KMS-11 (cell line): ENCODE data around the gene STX18.

Source experiments
- H2AFZ ChIP-seq: fragments of 200-600 bp; sonication (generic); 2 replicates; pipeline ENCODE4 v1.6.1; 2016; ENCODE audit warnings: antibody characterized with exemption, mixed run types, low read depth
- H3K27ac ChIP-seq: fragments of 200-600 bp; sonication (generic); 2 replicates; pipeline ENCODE4 v1.6.1; 2016; ENCODE audit warnings: mild to moderate bottlenecking, mixed run types
- H3K27me3 ChIP-seq: fragments of 200-600 bp; sonication (generic); 2 replicates; pipeline ENCODE4 v1.6.1; 2017; ENCODE audit warnings: mild to moderate bottlenecking, low read depth, mixed run types, moderate library complexity; ENCODE audit not compliant: insufficient read depth
- H3K36me3 ChIP-seq: fragments of 200-600 bp; sonication (generic); 2 replicates; pipeline ENCODE4 v1.6.1; 2017; ENCODE audit warnings: mild to moderate bottlenecking, mixed run types; ENCODE audit not compliant: insufficient read depth
- H3K4me1 ChIP-seq: fragments of 200-600 bp; sonication (generic); 2 replicates; pipeline ENCODE4 v1.6.1; 2016; ENCODE audit warnings: mild to moderate bottlenecking, low read depth, mixed run types; ENCODE audit not compliant: poor library complexity, severe bottlenecking
- H3K4me2 ChIP-seq: fragments of 200-600 bp; sonication (generic); 2 replicates; pipeline ENCODE4 v1.7.0; 2016; ENCODE audit warnings: mild to moderate bottlenecking, mixed run types
- H3K4me3 ChIP-seq: fragments of 200-600 bp; sonication (generic); IDR thresholded peaks from 2 replicates; pipeline ENCODE4 v1.6.1; 2017; ENCODE audit warnings: low read depth, low read length, mixed read lengths; ENCODE audit not compliant: insufficient read depth
- H3K79me2 ChIP-seq: fragments of 200-600 bp; sonication (generic); 2 replicates; pipeline ENCODE4 v1.6.1; 2016; ENCODE audit warnings: low read depth, mixed run types; ENCODE audit not compliant: insufficient read depth
- H3K9ac ChIP-seq: fragments of 200-600 bp; sonication (generic); 2 replicates; pipeline ENCODE4 v1.6.1; 2016; ENCODE audit warnings: mild to moderate bottlenecking, mixed run types
- H4K20me1 ChIP-seq: fragments of 200-600 bp; sonication (generic); 2 replicates; pipeline ENCODE4 v1.6.1; 2016; ENCODE audit warnings: mild to moderate bottlenecking, mixed run types; ENCODE audit not compliant: insufficient read depth
- TF ChIP-seq, protein P1 (sequence below): fragments of 200-600 bp; sonication (generic); conservative IDR thresholded peaks from 2 replicates; pipeline ENCODE4 v1.6.1; 2017; ENCODE audit warnings: low read depth, mild to moderate bottlenecking, antibody characterized with exemption, low read length, moderate library complexity, mixed read lengths

STX18 gene

DNA sequence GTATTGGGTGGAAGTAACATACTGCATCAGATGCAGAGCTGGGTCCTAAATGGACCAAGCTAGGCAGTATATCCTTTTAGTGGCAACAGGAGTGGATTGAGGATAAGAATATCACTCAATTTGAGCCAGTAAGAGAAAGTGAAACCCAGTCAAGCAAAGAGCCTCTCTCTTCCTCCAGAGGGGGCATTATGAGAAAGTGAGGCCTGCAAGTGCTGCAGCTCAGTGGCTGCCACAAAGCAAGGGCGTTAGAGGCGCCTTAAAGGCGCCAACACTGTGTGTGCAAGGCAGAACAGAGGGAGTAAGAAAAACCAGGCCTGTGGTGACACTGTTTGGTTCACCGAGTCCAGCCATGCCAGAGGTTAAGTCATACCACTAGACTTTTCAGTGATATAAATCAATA lies 17.5 kb downstream of the STX18 start:
- Histone ChIP-seq H3K27me3 (no peaks in the 10 kb centered on the region), H4K20me1 (no peaks in the 10 kb centered on the region), H2AFZ (no peak overlapping the region), H3K27ac (no peak overlapping the region), H3K36me3 (no peaks in the 10 kb centered on the region), H3K9ac (no peak overlapping the region), H3K4me1 (peaks cover 7% of the 10 kb centered on the region), H3K79me2 (no peaks in the 10 kb centered on the region), H3K4me2 (no peak overlapping the region), H3K4me3 (no peak overlapping the region)
- TF ChIP-seq, protein P1, sequence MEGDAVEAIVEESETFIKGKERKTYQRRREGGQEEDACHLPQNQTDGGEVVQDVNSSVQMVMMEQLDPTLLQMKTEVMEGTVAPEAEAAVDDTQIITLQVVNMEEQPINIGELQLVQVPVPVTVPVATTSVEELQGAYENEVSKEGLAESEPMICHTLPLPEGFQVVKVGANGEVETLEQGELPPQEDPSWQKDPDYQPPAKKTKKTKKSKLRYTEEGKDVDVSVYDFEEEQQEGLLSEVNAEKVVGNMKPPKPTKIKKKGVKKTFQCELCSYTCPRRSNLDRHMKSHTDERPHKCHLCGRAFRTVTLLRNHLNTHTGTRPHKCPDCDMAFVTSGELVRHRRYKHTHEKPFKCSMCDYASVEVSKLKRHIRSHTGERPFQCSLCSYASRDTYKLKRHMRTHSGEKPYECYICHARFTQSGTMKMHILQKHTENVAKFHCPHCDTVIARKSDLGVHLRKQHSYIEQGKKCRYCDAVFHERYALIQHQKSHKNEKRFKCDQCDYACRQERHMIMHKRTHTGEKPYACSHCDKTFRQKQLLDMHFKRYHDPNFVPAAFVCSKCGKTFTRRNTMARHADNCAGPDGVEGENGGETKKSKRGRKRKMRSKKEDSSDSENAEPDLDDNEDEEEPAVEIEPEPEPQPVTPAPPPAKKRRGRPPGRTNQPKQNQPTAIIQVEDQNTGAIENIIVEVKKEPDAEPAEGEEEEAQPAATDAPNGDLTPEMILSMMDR: no peak

DNA sequence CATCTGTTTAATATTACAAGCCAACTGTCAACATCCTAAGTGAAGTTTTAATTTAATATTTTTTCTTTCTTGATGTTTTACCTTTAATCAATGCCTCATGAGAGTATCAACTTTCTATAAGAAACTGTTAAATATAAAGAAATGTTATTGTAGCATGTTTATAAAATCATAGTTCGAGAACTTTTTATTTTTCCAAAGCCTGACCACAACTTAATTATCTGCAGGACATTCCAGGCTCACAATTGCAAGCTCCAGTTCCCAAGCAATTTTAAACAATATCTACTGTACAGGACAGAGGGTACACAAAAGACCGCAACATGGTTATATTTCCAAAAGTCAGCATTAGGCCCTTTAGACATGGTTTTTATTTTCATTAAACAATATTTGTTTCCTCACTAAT lies 20.1 kb downstream of the STX18 start:
- H3K79me2 ChIP-seq: no peaks in the 10 kb centered on the region
- H3K4me1 ChIP-seq: peaks cover 7% of the 10 kb centered on the region
- no peak overlapping the region for H3K4me3 ChIP-seq
- H3K4me2 ChIP-seq: no peak overlapping the region
- H3K36me3 ChIP-seq: no peaks in the 10 kb centered on the region
- no peak overlapping the region for H2AFZ ChIP-seq
- H3K27ac ChIP-seq: no peak overlapping the region
- no peak overlapping the region for H3K9ac ChIP-seq
- H3K27me3 ChIP-seq: no peaks in the 10 kb centered on the region
- TF ChIP-seq, protein P1: no peak
- no peaks in the 10 kb centered on the region for H4K20me1 ChIP-seq

DNA sequence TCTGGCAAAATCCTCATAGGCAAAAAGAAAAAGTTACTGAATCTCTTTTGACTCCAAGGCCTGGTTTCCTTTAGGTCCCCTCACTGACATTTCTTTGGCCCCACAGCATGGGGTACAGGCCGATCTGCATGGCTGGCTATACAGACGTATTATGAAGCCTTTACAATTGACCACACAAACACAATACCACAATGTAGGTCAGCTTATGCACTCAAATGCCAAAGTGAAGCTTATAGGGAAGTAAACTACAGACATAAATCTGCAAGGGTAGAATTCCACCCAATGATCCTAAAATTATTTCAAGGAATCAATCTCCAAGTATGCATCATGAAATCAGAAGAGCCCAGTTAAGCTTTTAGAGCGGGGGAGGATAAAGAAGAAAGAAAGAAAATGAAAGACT lies 20.7 kb downstream of the STX18 start:
- H3K27ac ChIP-seq: no peak overlapping the region
- H3K79me2 ChIP-seq: no peaks in the 10 kb centered on the region
- H3K4me3 ChIP-seq: no peak overlapping the region
- peaks cover 7% of the 10 kb centered on the region for H3K4me1 ChIP-seq
- H3K9ac ChIP-seq: no peak overlapping the region
- TF ChIP-seq, protein P1: no peak
- no peaks in the 10 kb centered on the region for H3K36me3 ChIP-seq
- no peak overlapping the region for H2AFZ ChIP-seq
- H3K4me2 ChIP-seq: no peak overlapping the region
- H4K20me1 ChIP-seq: no peaks in the 10 kb centered on the region
- no peaks in the 10 kb centered on the region for H3K27me3 ChIP-seq

DNA sequence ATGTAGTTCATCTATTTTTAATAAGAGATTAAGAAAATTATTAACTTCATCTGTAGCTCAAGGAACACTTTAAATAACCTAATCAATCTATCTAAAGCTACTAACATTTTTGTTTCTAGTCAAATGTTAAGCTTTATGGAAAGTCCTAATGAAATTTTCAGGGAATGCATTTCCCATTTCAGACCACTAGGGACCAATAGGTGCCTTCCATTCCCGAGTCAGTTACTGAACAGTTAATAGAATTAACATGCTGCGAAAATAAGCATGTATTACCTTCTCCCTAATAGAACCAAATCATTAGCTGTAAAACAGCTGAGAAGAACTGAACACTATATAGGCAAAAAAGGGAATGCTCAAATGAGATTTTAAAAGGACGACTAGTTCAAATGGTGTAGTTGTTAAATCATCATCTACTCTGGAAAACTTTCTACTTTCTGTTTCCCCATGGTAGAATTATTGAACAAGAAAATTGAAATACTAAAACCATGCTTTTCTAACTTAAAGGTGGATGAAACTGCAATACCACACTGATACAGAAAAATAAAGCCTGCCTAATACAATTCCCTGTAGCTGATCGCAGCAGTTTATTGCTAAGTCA lies 22.5 kb downstream of the STX18 start:
- H3K4me1 ChIP-seq: no peaks in the 10 kb centered on the region
- H3K79me2 ChIP-seq: no peaks in the 10 kb centered on the region
- no peak overlapping the region for H3K9ac ChIP-seq
- TF ChIP-seq, protein P1: 0 out of 2 replicates have a peak, but pooled peaks have one; percentile 17
- H4K20me1 ChIP-seq: no peaks in the 10 kb centered on the region
- H3K27me3 ChIP-seq: no peaks in the 10 kb centered on the region
- H3K27ac ChIP-seq: no peak overlapping the region
- no peak overlapping the region for H3K4me3 ChIP-seq
- no peaks in the 10 kb centered on the region for H3K36me3 ChIP-seq
- H2AFZ ChIP-seq: no peak overlapping the region
- H3K4me2 ChIP-seq: no peak overlapping the region
